HG03039 (cell line): ENCODE results near the gene PRM3.

Experiments used
- ATAC-seq: cut with Tn5 transposase; IDR thresholded peaks from one replicate; pipeline ENCODE4 v1.9.1; 2021; ENCODE audit warnings: mild to moderate bottlenecking, moderate library complexity; ENCODE audit not compliant: unreplicated experiment

PRM3 gene

DNA sequence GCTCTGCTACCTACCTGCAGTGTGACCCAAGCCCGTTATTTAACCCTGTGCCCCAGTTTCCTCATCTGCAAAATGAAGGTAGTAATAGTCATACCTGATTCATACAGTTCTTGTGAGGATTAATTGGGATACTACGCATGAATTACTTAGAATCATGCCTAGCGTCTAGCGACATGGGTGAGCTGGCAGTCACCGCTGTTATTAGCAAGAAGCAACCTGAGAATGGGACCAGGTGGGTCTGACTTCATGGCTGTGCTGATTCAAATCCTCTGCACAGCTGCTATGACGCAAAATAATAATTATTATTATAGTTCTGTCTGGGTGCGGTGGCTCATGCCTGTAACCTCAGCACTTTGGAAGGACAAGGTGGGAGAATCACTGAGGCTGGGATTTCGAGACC, 25.3 kb downstream of the PRM3 start:
- ATAC-seq = no peak

DNA sequence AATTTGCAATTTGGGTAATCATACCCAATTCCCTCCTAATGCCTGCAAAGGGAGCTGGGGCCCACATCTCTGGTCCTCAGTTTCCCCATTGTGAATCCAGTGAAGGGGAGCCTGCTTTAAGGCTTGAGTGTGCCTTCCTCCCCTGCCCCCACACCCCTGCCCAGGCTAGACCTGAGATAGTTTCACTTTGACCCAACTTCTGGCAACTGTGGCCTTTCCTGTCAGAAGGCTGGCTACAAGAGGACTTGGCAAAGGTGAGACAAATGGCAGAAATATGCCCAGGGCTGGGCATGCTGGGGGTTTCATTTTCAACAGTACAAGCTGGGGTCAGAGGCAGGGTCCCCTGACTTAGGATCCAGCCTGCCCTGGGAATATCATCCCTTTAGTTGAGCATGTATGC, 27.4 kb downstream of the PRM3 start:
- no peak for ATAC-seq

DNA sequence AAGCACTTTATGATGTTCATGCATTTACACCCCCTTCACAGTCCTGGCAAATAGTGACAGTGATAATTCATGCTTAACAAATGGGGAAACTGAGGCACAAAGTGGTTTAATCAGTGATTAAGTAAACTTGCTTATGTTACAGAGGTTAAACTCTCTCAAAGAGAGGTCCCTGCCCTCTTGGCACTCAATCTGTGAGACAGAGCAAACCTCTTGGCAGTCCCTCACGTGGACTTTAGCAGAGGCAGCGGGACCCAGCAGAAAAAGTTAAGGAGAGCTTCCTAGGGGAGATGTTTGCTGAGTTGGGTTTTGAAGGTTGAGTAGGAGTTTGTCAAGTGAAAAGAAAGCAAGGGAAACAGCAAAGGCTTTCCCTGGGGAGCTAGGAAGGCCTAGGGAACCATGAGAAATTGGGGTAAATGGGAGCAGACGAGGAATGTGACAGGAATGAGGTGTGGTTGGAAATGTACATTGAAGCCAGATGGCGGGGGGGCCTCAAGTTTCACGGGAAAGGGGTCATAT, 28.1 kb downstream of the PRM3 start:
- ATAC-seq = no peak

- no peak for ATAC-seq
These were observed 30.8 kb downstream of the PRM3 start for GRCh38 chr16:11242658-11243057.

GRCh38 chr16:11241480-11242204, 31.8 kb downstream of the PRM3 start:
- ATAC-seq = no peak

GRCh38 chr16:11240636-11241473, 32.6 kb downstream of the PRM3 start:
- no peak for ATAC-seq

DNA sequence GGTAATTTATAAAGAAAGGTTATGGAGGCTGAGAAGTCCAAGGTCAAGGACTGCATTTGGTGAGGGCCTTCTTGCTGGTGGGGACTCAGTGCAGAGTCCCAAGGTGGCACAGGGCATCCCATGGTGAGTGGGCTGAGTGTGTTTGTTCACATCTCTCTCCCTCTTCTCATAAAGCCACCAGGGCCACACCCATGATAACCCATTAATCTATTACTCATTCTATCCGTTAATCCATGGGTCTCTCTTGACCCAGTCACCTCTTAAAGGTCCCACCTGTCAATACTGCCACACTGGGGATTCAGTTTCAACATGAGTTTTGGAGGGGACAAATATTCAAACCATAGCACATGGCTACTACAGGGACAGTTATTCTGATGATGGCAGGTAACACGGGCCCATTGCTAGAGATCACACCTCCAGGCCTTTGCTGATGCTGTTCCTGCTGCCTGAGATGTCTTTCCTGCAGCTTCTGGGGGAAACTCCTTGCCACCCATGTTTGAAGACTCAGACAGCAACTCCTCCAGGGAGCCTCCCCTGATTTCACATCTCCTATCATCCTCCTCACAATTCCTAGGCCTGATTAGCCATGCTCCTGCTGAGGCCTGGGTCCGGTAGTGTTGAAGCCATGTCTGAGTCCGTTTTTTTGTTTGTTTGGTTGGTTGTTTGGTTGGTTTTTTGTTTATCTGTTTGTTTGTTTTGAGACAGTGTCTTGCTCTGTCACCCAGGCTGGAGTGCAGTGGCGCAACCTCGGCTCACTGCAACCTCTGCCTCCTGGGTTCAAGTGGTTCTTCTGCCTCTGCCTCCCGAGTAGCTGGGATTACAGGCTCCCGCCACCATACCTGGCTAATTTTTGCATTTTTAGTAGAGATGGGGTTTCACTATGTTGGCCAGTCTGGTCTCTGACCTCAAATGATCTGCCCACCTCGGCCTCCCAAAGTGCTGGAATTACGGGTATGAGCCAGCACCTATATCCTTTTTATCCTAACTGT, 33.5 kb downstream of the PRM3 start:
- ATAC-seq = no peak

- no peak for ATAC-seq
These were observed 34.9 kb downstream of the PRM3 start for GRCh38 chr16:11238272-11239202.

DNA sequence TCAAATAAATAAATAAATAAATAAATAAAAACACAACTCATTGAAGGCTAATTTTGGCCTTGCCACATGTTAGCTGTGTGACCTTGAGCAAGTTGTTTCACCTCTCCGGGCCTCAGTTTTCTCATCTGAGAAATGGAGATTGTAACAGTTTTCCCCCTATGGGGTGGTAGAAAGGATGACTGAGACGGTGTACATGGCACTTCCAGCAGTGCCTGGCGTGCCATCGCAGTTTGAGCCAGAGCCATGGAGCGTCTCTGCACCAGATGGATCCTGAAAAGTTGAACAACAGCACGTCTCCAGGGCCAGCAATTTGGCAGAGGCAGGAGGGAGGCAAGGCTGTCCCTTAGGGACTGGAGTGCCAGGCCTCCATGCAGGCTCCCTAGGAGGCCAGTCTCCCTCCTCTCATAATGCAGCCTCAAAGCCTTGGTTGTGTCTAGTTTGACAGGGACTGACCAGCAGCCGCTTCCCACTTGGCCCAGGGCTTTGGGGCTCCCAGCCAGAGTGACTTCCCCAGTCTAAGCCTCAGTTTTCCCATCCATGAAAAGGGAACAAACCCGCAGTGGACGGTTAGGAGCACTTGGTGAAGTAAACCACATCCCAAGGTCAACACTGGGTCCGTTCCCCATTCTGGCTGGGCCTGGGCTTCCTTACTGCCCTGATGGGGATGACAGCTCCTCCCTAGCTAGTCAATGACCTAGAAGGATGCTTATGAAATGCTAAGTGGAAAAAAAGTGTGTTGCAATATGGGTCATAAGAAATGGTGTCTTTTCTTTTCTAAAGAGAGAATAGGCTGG, 36.8 kb downstream of the PRM3 start:
- ATAC-seq = no peak

GRCh38 chr16:11235703-11235991, 37.8 kb downstream of the PRM3 start:
- no peak for ATAC-seq

DNA sequence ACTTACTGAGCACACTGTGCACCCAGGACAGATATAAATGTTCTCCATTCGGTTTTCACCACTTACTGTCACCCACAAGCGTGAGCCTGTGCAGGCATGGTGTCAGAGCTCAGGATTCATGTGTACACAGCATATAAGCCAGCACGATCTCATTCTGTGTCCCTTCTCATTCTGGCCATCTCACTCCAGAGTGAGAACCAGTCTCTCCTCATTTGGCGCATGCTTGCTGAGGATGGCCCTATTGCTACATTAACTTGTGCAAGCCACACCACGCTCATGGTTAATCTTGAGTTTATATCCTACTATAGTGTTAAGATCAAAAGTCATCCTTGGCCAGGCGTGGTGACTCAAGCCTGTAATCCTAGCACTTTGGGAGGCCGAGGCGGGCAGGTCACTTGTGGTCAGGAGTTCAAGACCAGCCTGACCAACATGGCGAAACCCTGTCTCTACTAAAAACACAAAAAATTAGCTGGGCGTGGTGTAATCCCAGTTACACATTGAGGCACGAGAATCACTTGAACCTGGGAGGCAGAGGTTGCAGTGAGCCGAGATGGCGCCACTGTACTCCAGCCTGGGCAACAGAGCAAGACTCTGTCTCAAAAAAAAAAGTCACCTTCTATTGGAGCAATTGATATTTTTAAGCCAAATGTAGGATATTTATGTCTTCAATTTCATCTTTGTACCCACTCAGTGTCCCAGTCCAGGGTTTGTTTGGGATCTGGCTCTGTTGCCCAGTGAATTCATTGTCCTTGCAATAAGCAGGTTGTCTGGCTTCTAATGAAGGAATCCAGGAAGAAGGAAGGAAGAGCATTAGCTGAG, 38.3 kb downstream of the PRM3 start:
- no peak for ATAC-seq

DNA sequence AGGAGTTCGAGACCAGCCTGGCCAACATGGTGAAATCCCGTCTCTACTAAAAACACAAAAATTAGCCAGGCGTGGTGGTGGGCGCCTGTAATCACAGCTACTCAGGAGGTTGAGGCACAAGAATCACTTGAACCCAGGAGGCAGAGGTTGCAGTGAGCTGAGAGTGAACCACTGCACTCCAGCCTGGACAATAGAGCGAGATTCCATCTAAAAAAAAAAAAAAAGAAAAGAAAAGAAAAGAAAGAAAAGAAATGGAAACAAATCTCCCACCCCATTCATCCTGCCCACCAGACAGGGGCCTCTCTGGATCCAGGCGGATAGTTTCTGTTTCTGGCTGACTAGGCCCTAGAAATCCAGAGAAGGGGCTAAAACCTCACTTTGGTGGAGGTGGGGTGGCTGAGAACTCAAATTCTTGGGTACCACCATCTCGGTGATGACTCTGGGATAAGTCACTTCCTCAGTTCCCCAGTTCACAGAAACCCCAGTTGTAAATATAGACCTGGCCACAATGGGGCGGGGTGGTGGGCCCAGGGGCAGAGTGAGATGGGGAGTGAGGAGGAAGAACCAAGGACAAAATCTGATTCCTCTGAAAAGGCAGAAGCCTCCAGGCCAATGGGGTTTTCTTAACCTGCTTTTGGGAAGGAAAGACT, 39.6 kb downstream of the PRM3 start:
- no peak for ATAC-seq

DNA sequence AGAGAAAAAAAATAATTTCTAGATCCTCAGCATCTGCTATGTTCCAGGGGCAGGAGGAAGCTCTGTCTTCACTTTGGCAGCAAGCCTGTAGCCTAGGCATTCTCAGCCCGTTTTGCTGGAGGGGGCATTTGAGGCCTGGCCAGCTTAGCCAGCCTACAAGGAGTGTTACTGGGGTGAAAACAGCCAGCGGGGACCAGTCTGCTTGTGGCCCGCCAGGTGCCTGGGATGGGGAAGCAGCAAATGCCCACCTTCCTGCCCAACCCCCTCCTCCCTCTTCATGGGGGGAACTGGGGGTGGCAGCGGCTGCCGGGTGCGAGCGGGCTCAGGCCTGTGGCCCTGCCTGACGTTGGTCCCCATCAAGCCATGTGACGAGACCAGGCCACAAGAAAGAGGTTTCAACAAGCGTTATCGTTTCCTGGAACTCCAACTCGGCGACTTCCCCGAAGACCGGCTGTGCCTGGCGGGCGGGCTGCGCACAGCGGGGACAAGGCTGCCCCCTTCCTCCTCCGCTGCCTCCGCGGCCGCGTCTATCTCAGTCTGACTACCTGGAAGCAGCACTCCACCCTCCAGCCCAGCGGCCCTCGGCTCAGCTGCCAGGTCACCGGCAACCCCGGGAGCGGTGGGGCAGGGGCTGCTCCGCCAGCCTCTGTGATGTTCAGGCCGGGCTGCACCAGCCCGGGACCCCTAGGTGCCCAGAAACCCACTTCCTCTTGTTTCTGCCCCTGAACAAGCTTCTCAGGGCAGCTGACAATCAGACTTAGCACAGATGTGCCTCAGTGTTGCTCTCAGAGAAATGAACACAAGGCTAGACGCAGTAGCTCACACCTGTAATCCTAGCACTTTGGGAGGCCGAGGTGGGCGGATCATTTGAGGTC, 40.3 kb downstream of the PRM3 start:
- peak; percentile 53 for ATAC-seq

DNA sequence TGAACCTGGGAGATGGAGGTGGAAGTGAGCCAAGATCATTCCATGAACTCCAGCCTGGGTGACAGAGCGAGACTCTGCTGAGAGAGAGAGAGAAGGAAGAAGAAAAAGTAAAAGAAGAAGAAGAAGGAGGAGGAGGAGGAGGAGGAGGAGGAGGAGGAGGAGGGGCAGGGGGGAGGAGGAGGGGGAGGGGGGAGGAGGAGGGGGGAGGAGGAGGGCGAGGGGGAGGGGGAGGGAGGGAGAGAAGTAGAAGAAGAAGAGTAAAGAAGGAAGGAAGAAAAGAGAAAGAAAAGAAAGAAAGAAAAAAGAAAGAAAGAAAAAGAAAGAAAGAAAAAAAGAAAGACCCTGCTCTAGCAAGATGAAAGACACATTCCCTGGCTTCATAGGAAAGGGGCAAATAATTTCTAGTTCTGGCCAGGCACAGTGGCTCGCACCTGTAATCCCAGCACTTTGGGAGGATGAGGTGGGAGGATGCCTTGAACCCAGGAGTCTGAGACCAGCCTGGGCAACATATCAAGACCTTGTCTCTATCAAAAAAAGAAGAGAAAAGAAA, 41.1 kb downstream of the PRM3 start:
- ATAC-seq = no peak

- ATAC-seq = no peak
These were observed 42.0 kb downstream of the PRM3 start for GRCh38 chr16:11231367-11231970.

DNA sequence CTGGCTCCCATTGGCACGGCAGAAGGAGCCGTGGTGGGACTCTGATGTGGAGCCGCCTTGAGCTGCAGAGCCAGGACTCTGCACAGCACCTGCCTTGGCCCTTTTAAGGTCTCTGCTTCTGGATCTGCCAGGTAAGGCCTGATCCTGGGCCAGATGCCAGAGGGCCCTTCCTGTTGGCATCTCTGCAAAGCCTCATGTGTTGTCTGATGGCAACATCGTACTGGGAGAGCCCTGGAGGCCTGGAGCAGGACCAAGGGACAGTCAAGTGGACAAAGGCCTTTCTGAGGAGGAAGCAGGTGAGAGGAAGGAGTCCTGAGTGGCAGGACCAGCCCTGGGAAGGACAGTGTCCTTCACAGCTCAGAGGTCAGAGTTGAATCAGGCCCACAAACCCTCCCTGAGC, 43.5 kb downstream of the PRM3 start:
- ATAC-seq = no peak
